OCI-LY7 (cell line): ENCODE data around the gene CLSTN2. TPM values are rescaled to one million over a fixed set of nuclear protein-coding genes. Genes with fewer than 3 reads are reported as not detected.

ENCODE experiments used
- BruUV-seq: library from RNA; stranded (reverse); fragments of 400-500 nt; replicated peaks from 2 replicates; lab custom pipeline; 2021; lab: Mats Ljungman, UMichigan
- CTCF ChIA-PET: fragments of 300-600 bp; sonication (Branson Sonifier 250); formaldehyde crosslinking; loops from one replicate; lab custom pipeline; 2022; ENCODE audit warnings: antibody characterized with exemption; ENCODE audit not compliant: unreplicated experiment; lab: Charles Lee
- POLR2A ChIA-PET: fragments of 300-600 bp; sonication (Branson Sonifier 250); formaldehyde crosslinking; loops from one replicate; lab custom pipeline; 2022; ENCODE audit warnings: antibody characterized with exemption; lab: Charles Lee
- DNase-seq: peaks from one replicate; pipeline ENCODE4 v3.0.0-alpha.2; 2015; ENCODE audit warnings: low spot score
- H2AFZ ChIP-seq: fragments of 200-600 bp; sonication (generic), shearing (Covaris generic); 2 replicates; pipeline ENCODE4 v1.6.1; 2014; ENCODE audit warnings: mild to moderate bottlenecking, antibody characterized with exemption, low read length, moderate library complexity
- H3K27ac ChIP-seq: fragments of 200-600 bp; sonication (generic); 2 replicates; pipeline ENCODE4 v1.5.1; 2014; ENCODE audit warnings: mixed run types, low read depth, mild to moderate bottlenecking, moderate library complexity, low read length, inconsistent platforms; ENCODE audit not compliant: poor library complexity, severe bottlenecking
- H3K36me3 ChIP-seq: fragments of 200-600 bp; sonication (generic); 2 replicates; pipeline ENCODE4 v1.6.1; 2014; ENCODE audit warnings: mild to moderate bottlenecking, antibody characterized with exemption, low read length, moderate library complexity, mixed read lengths; ENCODE audit not compliant: insufficient read depth
- H3K4me1 ChIP-seq: fragments of 200-600 bp; sonication (generic); 2 replicates; pipeline ENCODE4 v1.5.1; 2014; ENCODE audit warnings: mild to moderate bottlenecking, low read length; ENCODE audit not compliant: insufficient read depth, poor library complexity, severe bottlenecking
- H3K4me2 ChIP-seq: fragments of 200-600 bp; sonication (generic); 2 replicates; pipeline ENCODE4 v1.6.1; 2014; ENCODE audit warnings: mild to moderate bottlenecking, low read length
- H3K4me3 ChIP-seq: fragments of 200-600 bp; sonication (generic); 2 replicates; pipeline ENCODE4 v1.5.1; 2014; ENCODE audit warnings: mild to moderate bottlenecking, low read depth, low read length; ENCODE audit not compliant: poor library complexity, severe bottlenecking
- H3K79me2 ChIP-seq: fragments of 200-600 bp; sonication (generic); 2 replicates; pipeline ENCODE4 v1.6.1; 2016; ENCODE audit warnings: low read depth, mild to moderate bottlenecking, low read length, moderate library complexity, mixed read lengths; ENCODE audit not compliant: insufficient read depth
- H3K9me2 ChIP-seq: fragments of 200-600 bp; sonication (generic); 2 replicates; pipeline ENCODE4 v1.6.1; 2016; ENCODE audit warnings: mild to moderate bottlenecking, low read length, mixed read lengths; ENCODE audit not compliant: insufficient read depth
- H3K9me3 ChIP-seq: fragments of 200-600 bp; sonication (generic); 2 replicates; pipeline ENCODE4 v1.6.1; 2014; ENCODE audit warnings: mild to moderate bottlenecking, mixed run types, low read length, mixed read lengths
- H4K20me1 ChIP-seq: fragments of 200-600 bp; sonication (generic); 2 replicates; pipeline ENCODE4 v1.6.1; 2014; ENCODE audit warnings: mild to moderate bottlenecking, antibody characterized with exemption, low read length, moderate library complexity, mixed read lengths; ENCODE audit not compliant: insufficient read depth
- CTCF ChIP-seq: fragments of 200-600 bp; sonication (generic); conservative IDR thresholded peaks from 2 replicates; pipeline ENCODE4 v1.5.1; 2014; ENCODE audit warnings: mild to moderate bottlenecking, antibody characterized with exemption, low read length, moderate library complexity, mixed read lengths
- EZH2phosphoT487 ChIP-seq: fragments of 200-600 bp; sonication (generic); IDR thresholded peaks from 2 replicates; pipeline ENCODE4 v1.6.1; 2018; ENCODE audit warnings: low read depth, borderline replicate concordance, mild to moderate bottlenecking, mixed run types, antibody characterized with exemption, low read length, moderate library complexity, mixed read lengths
- intact Hi-C: fragments of 100-400 bp; cut with micrococcal nuclease; formaldehyde crosslinking; loops from one replicate; pipeline ENCODE4 v1.10.0; 2022; ENCODE audit not compliant: unreplicated experiment
- total RNA-seq, 2 experiments: library from RNA; depleted of rRNA in 1 of 2; stranded (reverse); fragments of >200 nt in 1 of 2; shearing (Covaris generic) in 1 of 2; gene quantifications; 2 replicates each; pipeline ENCODE4 v1.2.3, GENCODE V29; 2014 to 2022

Gene CLSTN2
- total RNA-seq, 2 experiments from 2014 or later, result not detected

DNA sequence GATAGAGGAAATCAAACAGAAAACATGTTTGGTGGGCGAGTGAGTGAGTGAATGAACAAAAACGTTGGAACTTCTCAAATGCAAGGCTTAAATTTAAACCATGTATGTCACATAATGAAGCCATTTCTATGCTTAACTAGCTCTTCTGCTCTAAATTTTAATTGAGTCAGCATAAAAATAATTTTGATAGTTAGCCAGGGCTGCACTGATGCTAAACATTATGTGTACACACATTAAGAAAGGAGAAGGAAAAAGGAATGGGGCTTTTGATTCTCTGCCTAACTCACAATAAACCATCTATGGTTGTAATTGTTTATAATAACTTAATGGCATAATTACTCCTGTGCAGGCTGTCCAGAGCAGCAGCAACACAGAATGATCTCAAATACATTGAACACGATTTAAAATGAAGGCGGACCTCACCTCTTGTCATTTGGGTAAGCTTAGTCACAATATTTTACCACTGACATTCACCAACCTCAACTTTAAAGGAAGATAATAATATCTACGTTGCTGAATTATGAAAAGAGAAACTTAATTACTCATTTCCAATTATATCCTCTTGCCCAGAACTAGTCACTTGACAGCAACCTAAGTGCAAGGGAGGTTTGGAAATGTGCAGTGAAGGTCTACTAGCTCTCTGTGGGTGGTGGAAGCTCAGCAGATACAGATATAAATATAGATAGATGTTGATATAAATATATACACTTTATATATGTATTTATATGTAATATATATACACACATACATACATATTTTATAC lies 424.4 kb downstream of the CLSTN2 start:
- no TSS peak for BruUV-seq
- H3K9me3 ChIP-seq, result no peaks in the 10 kb centered on the region
- H3K4me1 ChIP-seq, result no peaks in the 10 kb centered on the region
- POLR2A ChIA-PET, result interaction anchor here (0.6 kb wide), 1 partner anchor 50 kb away, joined by 3 read pairs; no protein-coding TSS in a partner anchor
- no peaks in the 10 kb centered on the region for H3K9me2 ChIP-seq
- CTCF ChIA-PET, result no interaction called here
- H4K20me1 ChIP-seq, result no peaks in the 10 kb centered on the region
- no peak overlapping the region for H3K4me2 ChIP-seq
- H3K4me3 ChIP-seq, result no peak overlapping the region
- H3K36me3 ChIP-seq, result no peaks in the 10 kb centered on the region
- H3K79me2 ChIP-seq, result no peaks in the 10 kb centered on the region
- DNase-seq, result no peak
- no peak overlapping the region for H3K27ac ChIP-seq
- intact Hi-C loops, result no loop called here
- TF ChIP-seq CTCF (no peak), EZH2phosphoT487 (no peak)
- H2AFZ ChIP-seq, result no peak overlapping the region

- Histone ChIP-seq H4K20me1 (no peaks in the 10 kb centered on the region), H3K79me2 (no peaks in the 10 kb centered on the region), H3K9me3 (no peaks in the 10 kb centered on the region), H3K4me1 (no peaks in the 10 kb centered on the region), H3K4me2 (no peak overlapping the region), H3K27ac (no peak overlapping the region), H3K9me2 (no peaks in the 10 kb centered on the region), H3K4me3 (no peak overlapping the region), H2AFZ (no peak overlapping the region), H3K36me3 (no peaks in the 10 kb centered on the region)
- TF ChIP-seq EZH2phosphoT487, result no peak
- peak; percentile 29; the same call in 1 of the 2 replicates for TF ChIP-seq CTCF
- intact Hi-C loops, result no loop called here
- ChIA-PET POLR2A (no interaction called here), CTCF (no interaction called here)
- DNase-seq, result no peak
- no TSS peak for BruUV-seq
These were observed 425.3 kb downstream of the CLSTN2 start for GRCh38 chr3:140360332-140360731.

GRCh38 chr3:140363801-140364200 lies 428.8 kb downstream of the CLSTN2 start:
- POLR2A ChIA-PET, result no interaction called here

More at GRCh38 chr3:140363801-140364200, 428.8 kb downstream of the CLSTN2 start:
- no peaks in the 10 kb centered on the region for H3K79me2 ChIP-seq
- intact Hi-C loops, result no loop called here
- H2AFZ ChIP-seq, result no peak overlapping the region
- H3K4me3 ChIP-seq, result no peak overlapping the region
- H3K36me3 ChIP-seq, result no peaks in the 10 kb centered on the region
- CTCF ChIA-PET, result no interaction called here
- H3K4me2 ChIP-seq, result no peak overlapping the region
- no peaks in the 10 kb centered on the region for H4K20me1 ChIP-seq
- no peaks in the 10 kb centered on the region for H3K9me3 ChIP-seq
- H3K27ac ChIP-seq, result no peak overlapping the region
- no peak for DNase-seq
- H3K9me2 ChIP-seq, result no peaks in the 10 kb centered on the region
- TF ChIP-seq EZH2phosphoT487 (no peak), CTCF (no peak)
- no peaks in the 10 kb centered on the region for H3K4me1 ChIP-seq
- BruUV-seq, result no TSS peak
